ENCODE measurements around the gene ERBB4.

DNA sequence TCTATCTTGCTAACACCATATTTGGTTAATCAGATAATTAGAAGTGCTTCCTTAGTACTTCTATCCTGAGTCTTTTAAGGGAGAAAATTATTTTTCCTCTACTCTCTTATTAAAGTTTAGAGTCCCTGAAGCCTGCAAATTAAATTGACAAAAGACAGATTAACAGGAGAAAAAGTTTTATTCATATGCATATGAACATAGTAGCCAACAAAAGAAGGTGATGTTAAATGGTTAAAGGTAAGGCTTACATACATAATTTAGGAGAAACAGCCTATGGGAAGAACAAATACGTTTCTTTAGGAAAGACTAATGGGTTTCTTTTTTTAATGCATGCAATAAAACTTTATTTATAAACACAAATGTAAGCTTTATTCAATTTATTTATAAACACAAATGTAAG lies 1177.2 kb downstream of the ERBB4 start:
- TF ChIP-seq, protein P1, sequence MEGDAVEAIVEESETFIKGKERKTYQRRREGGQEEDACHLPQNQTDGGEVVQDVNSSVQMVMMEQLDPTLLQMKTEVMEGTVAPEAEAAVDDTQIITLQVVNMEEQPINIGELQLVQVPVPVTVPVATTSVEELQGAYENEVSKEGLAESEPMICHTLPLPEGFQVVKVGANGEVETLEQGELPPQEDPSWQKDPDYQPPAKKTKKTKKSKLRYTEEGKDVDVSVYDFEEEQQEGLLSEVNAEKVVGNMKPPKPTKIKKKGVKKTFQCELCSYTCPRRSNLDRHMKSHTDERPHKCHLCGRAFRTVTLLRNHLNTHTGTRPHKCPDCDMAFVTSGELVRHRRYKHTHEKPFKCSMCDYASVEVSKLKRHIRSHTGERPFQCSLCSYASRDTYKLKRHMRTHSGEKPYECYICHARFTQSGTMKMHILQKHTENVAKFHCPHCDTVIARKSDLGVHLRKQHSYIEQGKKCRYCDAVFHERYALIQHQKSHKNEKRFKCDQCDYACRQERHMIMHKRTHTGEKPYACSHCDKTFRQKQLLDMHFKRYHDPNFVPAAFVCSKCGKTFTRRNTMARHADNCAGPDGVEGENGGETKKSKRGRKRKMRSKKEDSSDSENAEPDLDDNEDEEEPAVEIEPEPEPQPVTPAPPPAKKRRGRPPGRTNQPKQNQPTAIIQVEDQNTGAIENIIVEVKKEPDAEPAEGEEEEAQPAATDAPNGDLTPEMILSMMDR (IDR thresholded peaks at IDR 0.05; ENCODE audit: low read depth, low read length, poor library complexity, severe bottlenecking) = no peak
- no peak for TF ChIP-seq EZH2phosphoT487 (IDR thresholded peaks at IDR 0.05; ENCODE audit: borderline replicate concordance, low read length)

Data from DOHH2 (cell line).